Measurements from ENCODE around the gene DOCK2. TPM values are rescaled to one million over a fixed set of nuclear protein-coding genes. Genes with fewer than 3 reads are reported as not detected.

DOCK2 gene
- total RNA-seq, 1 donor from 2014 or later, result 1.1 TPM

GRCh38 chr5:169688106-169688505 is 51.0 kb downstream of the DOCK2 start:
- Mint-ChIP-seq H3K4me3 (no peak overlapping the region), H3K27me3 (ENCODE audit: insufficient read depth, low read depth) (peaks cover 5% of the 10 kb centered on the region), H3K36me3 (no peaks in the 10 kb centered on the region), H3K27ac (no peak overlapping the region), H3K4me1 (no peaks in the 10 kb centered on the region), H3K9me3 (no peaks in the 10 kb centered on the region)
- Histone ChIP-seq H3K4me2 (no peak overlapping the region), H3K4me1 (no peaks in the 10 kb centered on the region), H3K9ac (no peak overlapping the region), H3K27ac (no peak overlapping the region), H2AFZ (replicated peaks) (no peak overlapping the region), H3K9me3 (ENCODE audit: low read depth) (no peaks in the 10 kb centered on the region), H3F3A (ENCODE audit: low read depth) (no peaks in the 10 kb centered on the region), H4K20me1 (ENCODE audit: low read depth) (no peaks in the 10 kb centered on the region), H3K4me3 (no peak overlapping the region), H3K79me2 (ENCODE audit: low read depth) (no peaks in the 10 kb centered on the region), H3K27me3 (no peaks in the 10 kb centered on the region), H3K36me3 (no peaks in the 10 kb centered on the region)
- TF ChIP-seq EZH2phosphoT487 (IDR thresholded peaks at IDR 0.05) (no peak), CTCF (IDR thresholded peaks at IDR 0.05) (no peak), EZH2 (IDR thresholded peaks at IDR 0.05) (no peak)
- DNase-seq (ENCODE audit: low spot score), result no peak

DNA sequence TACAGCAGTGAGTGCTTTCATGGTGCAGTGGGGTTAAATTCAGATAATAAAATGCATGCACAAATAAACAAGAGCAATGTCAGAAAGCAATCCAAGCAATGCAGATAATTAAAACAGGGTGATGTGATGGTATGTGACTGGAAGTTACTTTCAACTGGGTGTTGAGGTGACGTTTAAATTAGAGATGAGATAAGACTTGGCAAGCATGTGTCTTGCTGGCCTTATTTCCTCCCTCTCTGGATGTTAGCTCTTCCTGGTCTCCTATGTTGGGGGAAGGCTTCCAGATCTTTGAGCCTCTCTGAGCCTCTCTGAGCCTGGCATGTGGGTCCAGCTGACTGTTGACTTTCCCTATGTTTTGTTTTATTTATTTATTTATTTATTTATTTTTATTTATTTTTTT is 54.4 kb downstream of the DOCK2 start:
- no peak overlapping the region for H3K4me3 ChIP-seq
- Mint-ChIP-seq H3K9me3 (no peaks in the 10 kb centered on the region), H3K4me3 (no peak overlapping the region), H3K27me3 (ENCODE audit: insufficient read depth, low read depth) (peaks cover 5% of the 10 kb centered on the region), H3K4me1 (peaks cover 9% of the 10 kb centered on the region), H3K36me3 (no peaks in the 10 kb centered on the region), H3K27ac (no peak overlapping the region)
- TF ChIP-seq EZH2 (IDR thresholded peaks at IDR 0.05) (no peak), EZH2phosphoT487 (IDR thresholded peaks at IDR 0.05) (no peak), CTCF (IDR thresholded peaks at IDR 0.05) (no peak)
- no peak overlapping the region for H2AFZ ChIP-seq (replicated peaks)
- H3K4me1 ChIP-seq, result no peaks in the 10 kb centered on the region
- H3K79me2 ChIP-seq (ENCODE audit: low read depth), result no peaks in the 10 kb centered on the region
- H3K9ac ChIP-seq, result no peak overlapping the region
- H3K4me2 ChIP-seq, result no peak overlapping the region
- no peak for DNase-seq (ENCODE audit: low spot score)
- H3K9me3 ChIP-seq (ENCODE audit: low read depth), result no peaks in the 10 kb centered on the region
- H3K27ac ChIP-seq, result no peak overlapping the region
- no peaks in the 10 kb centered on the region for H3K36me3 ChIP-seq
- H3F3A ChIP-seq (ENCODE audit: low read depth), result no peaks in the 10 kb centered on the region
- H3K27me3 ChIP-seq, result no peaks in the 10 kb centered on the region
- H4K20me1 ChIP-seq (ENCODE audit: low read depth), result no peaks in the 10 kb centered on the region

DNA sequence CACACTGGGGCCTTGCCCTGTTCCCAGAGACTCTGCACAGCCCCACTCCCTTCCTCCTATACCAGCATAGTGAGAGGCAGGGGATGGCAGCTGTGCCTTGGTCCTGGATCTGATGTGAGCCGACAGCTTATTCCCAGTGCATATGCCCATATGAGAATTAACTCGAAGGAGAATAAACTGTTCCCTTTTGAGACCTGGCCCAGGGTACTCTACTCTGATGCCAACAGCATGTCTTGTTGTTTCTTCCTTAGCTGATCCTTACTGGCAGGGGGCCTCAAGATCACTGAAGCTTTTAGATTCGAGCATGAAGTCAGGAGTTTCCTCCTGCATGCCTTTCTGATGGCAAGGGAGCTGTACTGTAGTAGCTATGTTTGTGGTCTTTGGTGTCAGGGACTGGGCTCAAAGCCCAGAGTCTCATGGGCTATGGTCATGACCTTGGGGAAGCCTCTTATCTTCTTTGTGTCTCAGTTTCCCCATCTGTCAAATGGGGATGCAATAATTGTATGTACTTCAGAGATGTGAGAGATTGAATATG is 57.1 kb downstream of the DOCK2 start:
- DNase-seq (ENCODE audit: low spot score), result no peak
- no peaks in the 10 kb centered on the region for H3F3A ChIP-seq (ENCODE audit: low read depth)
- H2AFZ ChIP-seq (replicated peaks), result no peak overlapping the region
- H3K4me1 Mint-ChIP-seq, result peaks cover 13% of the 10 kb centered on the region
- H3K36me3 ChIP-seq, result no peaks in the 10 kb centered on the region
- H3K36me3 Mint-ChIP-seq, result no peaks in the 10 kb centered on the region
- TF ChIP-seq CTCF (IDR thresholded peaks at IDR 0.05) (no peak), EZH2phosphoT487 (IDR thresholded peaks at IDR 0.05) (no peak), EZH2 (IDR thresholded peaks at IDR 0.05) (no peak)
- no peak overlapping the region for H3K4me3 ChIP-seq
- no peaks in the 10 kb centered on the region for H3K27me3 ChIP-seq
- H3K9me3 Mint-ChIP-seq, result no peaks in the 10 kb centered on the region
- no peak overlapping the region for H3K4me2 ChIP-seq
- H4K20me1 ChIP-seq (ENCODE audit: low read depth), result no peaks in the 10 kb centered on the region
- H3K4me1 ChIP-seq, result no peaks in the 10 kb centered on the region
- H3K9me3 ChIP-seq (ENCODE audit: low read depth), result no peaks in the 10 kb centered on the region
- H3K79me2 ChIP-seq (ENCODE audit: low read depth), result no peaks in the 10 kb centered on the region
- H3K27me3 Mint-ChIP-seq (ENCODE audit: insufficient read depth, low read depth), result peaks cover 2% of the 10 kb centered on the region
- H3K27ac Mint-ChIP-seq, result no peak overlapping the region
- no peak overlapping the region for H3K9ac ChIP-seq
- H3K27ac ChIP-seq, result no peak overlapping the region
- H3K4me3 Mint-ChIP-seq, result no peak overlapping the region

Data from neural progenitor cell (in vitro differentiated cells).